Panc1 (cell line): ENCODE measurements around the gene MOGAT3. TPM values are rescaled to one million over a fixed set of nuclear protein-coding genes. Genes with fewer than 3 reads are reported as not detected.

Experiments used
- ATAC-seq: fragments of 200-7000 bp; cut with Tn5 transposase; 2 replicates; pipeline ENCODE4 v1.9.1; 2020; ENCODE audit warnings: mild to moderate bottlenecking, moderate library complexity
- BruUV-seq: library from RNA; stranded (reverse); fragments of 400-500 nt; replicated peaks from 2 replicates; lab custom pipeline; 2021; lab: Mats Ljungman, UMichigan
- CTCF ChIA-PET: fragments of 300-600 bp; sonication (Branson Sonifier 250); formaldehyde crosslinking; loops from one replicate; lab custom pipeline; 2022; ENCODE audit warnings: antibody characterized with exemption; lab: Charles Lee
- POLR2A ChIA-PET: fragments of 300-600 bp; sonication (Branson Sonifier 250); formaldehyde crosslinking; loops from one replicate; lab custom pipeline; 2022; ENCODE audit warnings: antibody characterized with exemption; lab: Charles Lee
- DNase-seq: peaks from one replicate; pipeline ENCODE4 v3.0.0-alpha.2; 2010; ENCODE audit warnings: low read depth, low spot score
- H3K27ac ChIP-seq: 2 replicates; pipeline ENCODE4 v1.5.1; 2011; ENCODE audit warnings: mild to moderate bottlenecking, low read length, inconsistent platforms
- H3K27me3 ChIP-seq: fragments of 200-500 bp; sonication (Bioruptor generic); 2 replicates; pipeline ENCODE4 v1.6.0; 2014; ENCODE audit warnings: low read length, inconsistent platforms; ENCODE audit not compliant: control insufficient read depth, insufficient read depth
- H3K36me3 ChIP-seq: fragments of 200-500 bp; sonication (Bioruptor generic); 2 replicates; pipeline ENCODE4 v1.5.1; 2014; ENCODE audit warnings: inconsistent platforms, mild to moderate bottlenecking, low read length, moderate library complexity; ENCODE audit not compliant: control insufficient read depth, insufficient read depth
- H3K4me1 ChIP-seq: 2 replicates; pipeline ENCODE4 v1.5.1; 2011; ENCODE audit warnings: inconsistent platforms, mild to moderate bottlenecking, low read length, moderate library complexity; ENCODE audit not compliant: control insufficient read depth, insufficient read depth
- H3K4me3 ChIP-seq, 2 experiments: 2 replicates each; pipeline ENCODE4 v1.5.1; 2011 to 2012; ENCODE audit warnings: low read depth in 2 of 2, low read length in 2 of 2, mild to moderate bottlenecking in 2 of 2, inconsistent platforms in 1 of 2, moderate library complexity in 1 of 2
- H3K9me3 ChIP-seq: fragments of 200-500 bp; sonication (Bioruptor generic); 2 replicates; pipeline ENCODE4 v1.5.1; 2014; ENCODE audit warnings: low read depth, mild to moderate bottlenecking, inconsistent platforms, low read length, moderate library complexity; ENCODE audit not compliant: control insufficient read depth, insufficient read depth
- CTCF ChIP-seq: fragments of 450-650 bp; IDR thresholded peaks from 2 replicates; pipeline ENCODE4 v1.5.1; 2017; ENCODE audit warnings: mild to moderate bottlenecking
- POLR2AphosphoS5 ChIP-seq: IDR thresholded peaks from 2 replicates; pipeline ENCODE4 v1.6.1; 2012; ENCODE audit warnings: mild to moderate bottlenecking, low read depth, low read length, moderate library complexity
- REST ChIP-seq, 2 experiments: IDR thresholded peaks; 2 replicates each; pipeline ENCODE4 v1.6.1; 2011 to 2012; ENCODE audit warnings: low read depth in 2 of 2, control low read depth in 1 of 2, low read length in 1 of 2, mild to moderate bottlenecking in 1 of 2, moderate library complexity in 1 of 2; ENCODE audit not compliant: insufficient read depth in 1 of 2
- SIN3A ChIP-seq: IDR thresholded peaks from 2 replicates; pipeline ENCODE4 v1.6.1; 2012; ENCODE audit warnings: low read depth, mild to moderate bottlenecking, low read length, moderate library complexity, borderline replicate concordance; ENCODE audit not compliant: insufficient read depth
- TCF7L2 ChIP-seq: IDR thresholded peaks from 2 replicates; pipeline ENCODE4 v1.6.1; 2011; ENCODE audit warnings: mild to moderate bottlenecking, low read depth, low read length, inconsistent platforms
- in situ Hi-C: cut with HindIII; loops from 2 replicates; pipeline ENCODE4 v1.10.0; 2016; ENCODE audit warnings: low sequenced_read_pairs, low pct_unique_long_range_greater_than_20kb
- intact Hi-C: fragments of 100-400 bp; cut with micrococcal nuclease; formaldehyde crosslinking; loops from one replicate; pipeline ENCODE4 v1.10.0; 2022; ENCODE audit not compliant: unreplicated experiment
- total RNA-seq: library from RNA; stranded (reverse); gene quantifications from one replicate; pipeline ENCODE4 v1.2.1, GENCODE V29; 2021; ENCODE audit not compliant: unreplicated experiment

Gene MOGAT3
- total RNA-seq, 1 experiment from 2014 or later, result 0.23 TPM

DNA sequence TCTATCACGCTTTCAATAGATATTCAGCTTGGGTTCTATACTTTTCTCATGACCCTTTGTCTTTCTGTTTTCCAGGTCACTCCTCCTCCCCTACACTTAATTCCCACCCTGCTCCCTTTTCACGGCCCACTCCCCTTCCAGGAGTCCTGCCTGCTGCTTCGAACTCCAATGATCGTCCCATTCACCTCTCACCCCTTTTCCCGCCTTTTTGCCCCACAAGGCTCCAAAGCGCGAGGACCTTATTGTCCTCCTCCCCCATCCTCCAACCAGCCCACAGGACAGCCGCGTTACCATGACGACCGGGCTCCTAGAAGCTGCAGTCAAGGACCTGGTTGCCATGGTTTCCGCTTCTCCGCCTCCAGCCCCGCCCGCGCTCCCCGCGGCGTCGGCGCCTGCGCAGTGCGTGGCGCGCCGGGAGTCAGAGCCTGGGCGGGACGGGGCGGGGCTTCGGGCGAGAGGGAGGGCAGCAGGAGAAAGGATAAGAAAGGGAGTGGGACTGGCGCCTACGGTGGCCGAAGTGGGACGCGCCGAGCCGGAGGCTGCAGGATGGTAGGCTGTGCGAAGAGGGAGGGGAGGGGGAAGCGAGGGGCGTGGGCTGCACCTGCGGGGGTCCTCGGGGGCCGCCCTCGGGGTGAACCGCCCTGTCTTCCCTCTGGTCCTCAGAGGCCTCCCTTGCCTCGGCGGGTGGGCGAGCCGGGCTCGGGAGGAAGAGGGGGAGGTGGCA lies 46.7 kb downstream of the MOGAT3 start, which contains the start of gene AP1S1:
Gene AP1S1, plus strand, starts transcription at position 508 of the 724 bp plus-strand sequence. Its CDS starts 39 bp downstream, at position 547.
- Histone ChIP-seq H3K27ac (peak within 1 kb of the TSS; percentile 82), H3K27me3 (no peaks in the 10 kb centered on the region), H3K36me3 (no peaks in the 10 kb centered on the region; the same call in 1 of the 2 replicates), H3K4me1 (peaks cover 12% of the 10 kb centered on the region), H3K4me3 (peak within 1 kb of the TSS; percentile 65 to 67), H3K9me3 (no peaks in the 10 kb centered on the region)
- TF ChIP-seq CTCF (no peak), SIN3A (no peak), REST (IDR thresholded peaks at IDR 0.05; ENCODE audit: insufficient read depth in 1 of 2, low read depth in 2 of 2, low read length in 1 of 2) (peak in 1 of 2 experiments; percentile 51; a peak in 1 of 4 replicates), POLR2AphosphoS5 (0 out of 2 replicates have a peak, but pooled peaks have one; percentile 22), TCF7L2 (no peak)
- BruUV-seq, result no TSS peak
- intact Hi-C loops, result no loop called here
- DNase-seq (peak; percentile 93), ATAC-seq (peak; percentile 97)
- ChIA-PET CTCF (interaction anchor here (0.6 to 1.0 kb wide), 3 partner anchors 10 to 315 kb away, joined by 3 to 7 read pairs (median 4); no protein-coding TSS in a partner anchor), POLR2A (no interaction called here)
- in situ Hi-C loops, result no loop called here

DNA sequence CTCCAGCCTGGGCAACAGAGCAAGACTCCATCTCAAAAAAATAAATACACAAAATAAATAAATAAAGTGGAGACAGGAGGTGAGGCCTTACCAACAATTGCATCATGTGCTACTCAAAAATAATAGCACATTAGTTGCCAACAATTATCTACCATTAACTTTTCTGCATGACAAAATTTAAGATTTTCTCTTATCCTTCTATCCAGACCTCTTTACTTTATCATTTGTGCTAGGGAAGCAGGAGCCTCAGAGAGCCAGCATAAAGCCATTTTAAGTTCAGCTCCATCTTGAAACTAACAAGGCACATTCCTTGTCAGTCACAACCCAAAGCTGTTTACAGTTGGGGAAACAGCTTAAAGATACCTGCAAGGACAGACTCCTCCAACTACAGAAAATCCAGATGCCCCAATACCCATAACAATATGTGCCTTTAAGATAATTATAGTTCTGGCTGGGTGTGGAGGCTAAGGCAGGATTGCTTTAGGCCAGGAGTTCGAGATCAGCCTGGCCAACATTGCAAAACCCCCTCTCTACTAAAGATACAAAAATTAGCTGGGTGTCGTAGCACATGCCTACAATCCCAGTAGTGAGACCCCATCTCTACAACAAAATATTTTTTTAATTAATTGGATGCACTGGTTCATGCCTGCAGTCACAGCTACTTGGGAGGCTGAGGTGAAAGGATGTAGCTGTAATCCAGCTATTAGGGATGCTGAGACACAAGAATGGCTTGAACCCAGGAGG lies 48.8 kb downstream of the MOGAT3 start:
- intact Hi-C loops, result no loop called here
- Histone ChIP-seq H3K36me3 (no peaks in the 10 kb centered on the region; the same call in 1 of the 2 replicates), H3K27me3 (no peaks in the 10 kb centered on the region), H3K9me3 (no peaks in the 10 kb centered on the region), H3K4me1 (peaks cover 12% of the 10 kb centered on the region), H3K27ac (no peak overlapping the region), H3K4me3 (no peak overlapping the region)
- DNase-seq (no peak), ATAC-seq (no peak)
- in situ Hi-C loops, result no loop called here
- no TSS peak for BruUV-seq
- TF ChIP-seq TCF7L2 (no peak), SIN3A (no peak), REST (IDR thresholded peaks at IDR 0.05; ENCODE audit: insufficient read depth in 1 of 2, low read depth in 2 of 2, low read length in 1 of 2) (no peak), CTCF (no peak), POLR2AphosphoS5 (no peak)
- POLR2A ChIA-PET, result interaction anchor here (0.6 to 0.7 kb wide), 2 partner anchors 9 to 11 kb away, joined by 4 to 6 read pairs; no protein-coding TSS in a partner anchor
- CTCF ChIA-PET, result interaction anchor here (0.6 kb wide), 1 partner anchor 27 kb away, joined by 3 read pairs; no protein-coding TSS in a partner anchor
